Sigmoid colon (tissue), 7 donors: ENCODE results near the gene CCDC192. TPM values are rescaled to one million over a fixed set of nuclear protein-coding genes. Genes with fewer than 3 reads are reported as not detected.

Source experiments
- DNase-seq: peaks from one replicate; pipeline ENCODE4 v3.0.0-alpha.2; 2019
- H3K27ac ChIP-seq, 4 donors: fragments of 200-600 bp; sonication (generic); one replicate each; pipeline ENCODE4 v1.5.1; 2016 to 2019; ENCODE audit warnings: mild to moderate bottlenecking in 1 of 4
- H3K27me3 ChIP-seq, 3 donors: fragments of 200-600 bp; sonication (generic); one replicate each; pipeline ENCODE4 v1.5.1; 2019; ENCODE audit warnings: mild to moderate bottlenecking in 1 of 3
- H3K36me3 ChIP-seq, 4 donors: fragments of 200-600 bp; sonication (generic); one replicate each; pipeline ENCODE4 v1.5.1; 2016 to 2019
- H3K4me1 ChIP-seq, 4 donors: fragments of 200-600 bp; sonication (generic); one replicate each; pipeline ENCODE4 v1.5.1; 2017 to 2019
- H3K4me3 ChIP-seq, 4 donors: fragments of 200-600 bp; sonication (generic); one replicate each; pipeline ENCODE4 v1.5.1; 2017 to 2019; ENCODE audit warnings: mild to moderate bottlenecking in 2 of 4, moderate library complexity in 1 of 4
- H3K9me3 ChIP-seq, 4 donors: fragments of 200-600 bp in 3 of 4; sonication (generic) in 3 of 4; one replicate each; pipeline versions ENCODE4 v1.5.1 to v1.6.1; 2013 to 2019
- EP300 ChIP-seq, 4 donors: sonication (generic); formaldehyde crosslinking; IDR thresholded peaks; one replicate each; pipeline ENCODE4 v1.6.1; 2017; ENCODE audit warnings: antibody characterized with exemption in 4 of 4
- POLR2A ChIP-seq, 2 donors: fragments of 450-650 bp; IDR thresholded peaks; one replicate each; pipeline ENCODE4 v1.6.1; 2016; ENCODE audit warnings: antibody characterized with exemption in 2 of 2, mild to moderate bottlenecking in 2 of 2, moderate library complexity in 2 of 2
- POLR2AphosphoS5 ChIP-seq, 4 donors: sonication (generic); formaldehyde crosslinking; IDR thresholded peaks; one replicate each; pipeline ENCODE4 v1.6.1; 2017; ENCODE audit warnings: antibody characterized with exemption in 4 of 4
- WGBS, 2 donors: extraction: QIAGEN DNeasy Blood & Tissue Kit; methylation state at CpG; one replicate each; pipeline ENCODE4 v1.1.7; 2013; 5-methylcytosine and 5-hydroxymethylcytosine counted together
- intact Hi-C: fragments of 100-400 bp; cut with DNase I; formaldehyde crosslinking; loops from one replicate; pipeline ENCODE4 v1.15.1; 2023
- polyA plus RNA-seq, 3 donors: library from polyadenylated mRNA; stranded (reverse); fragments of 200-250 nt; gene quantifications; one replicate each; pipeline ENCODE4 v1.2.3, GENCODE V29; 2013
- total RNA-seq, 4 donors: library from RNA; depleted of rRNA; stranded (reverse); fragments of >200 nt; gene quantifications; one replicate each; pipeline ENCODE4 v1.1.0, GENCODE V29; 2016
- TF ChIP-seq, protein P1 (sequence below), 4 experiments: fragments of 450-650 bp in 3 of 4; fragments of 200-600 bp in 1 of 4; IDR thresholded peaks; one replicate each; pipeline ENCODE4 v1.5.1; 2016 to 2019; ENCODE audit warnings: antibody characterized with exemption in 4 of 4, mild to moderate bottlenecking in 3 of 4, moderate library complexity in 2 of 4
- donor health status: healthy with polysubstance abuse.
- donor health status: Bipolar disorder and iron deficiency.
- donor health status: healthy.

CCDC192 gene
- total and polyA plus RNA-seq, 7 donors: 0.36 to 2.4 TPM; not detected in 5

DNA sequence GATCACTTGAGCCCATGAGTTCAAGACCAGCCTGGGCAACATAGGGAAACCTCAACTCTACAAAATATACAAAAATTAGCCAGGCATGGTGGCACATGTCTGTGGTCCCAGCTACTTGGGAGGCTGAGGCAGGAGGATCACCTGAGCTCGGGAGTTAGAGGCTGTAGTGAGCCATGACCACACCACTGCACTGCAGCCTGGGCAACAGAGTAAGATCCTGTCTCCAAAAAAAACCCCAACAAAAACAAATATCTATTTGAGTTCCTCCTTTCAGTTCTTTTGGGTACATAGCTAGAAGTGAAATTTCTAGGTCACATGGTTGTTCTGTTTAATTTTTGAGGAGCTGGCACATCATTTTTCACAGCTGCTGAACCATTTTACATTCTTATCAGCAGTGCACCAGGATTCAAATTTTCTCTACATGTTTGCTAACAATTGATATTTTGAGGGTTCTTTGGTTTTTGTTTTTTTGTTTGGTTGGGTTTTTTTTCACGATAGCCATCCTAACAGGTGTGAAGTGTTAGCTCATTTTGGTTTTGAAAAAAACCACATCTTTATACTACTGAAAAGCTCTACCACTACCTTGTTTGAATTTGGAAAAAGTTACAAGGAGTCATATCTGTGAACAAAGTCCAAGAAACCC lies 203.5 kb downstream of the CCDC192 start:
- Histone ChIP-seq H3K9me3 (no peaks in the 10 kb centered on the region), H3K27ac (no peak overlapping the region), H3K4me3 (no peak overlapping the region), H3K4me1 (no peaks in the 10 kb centered on the region), H3K36me3 (no peaks in the 10 kb centered on the region), H3K27me3 (no peaks in the 10 kb centered on the region)
- TF ChIP-seq EP300 (IDR thresholded peaks at IDR 0.05) (no peak), POLR2A (IDR thresholded peaks at IDR 0.05) (no peak), POLR2AphosphoS5 (IDR thresholded peaks at IDR 0.05) (no peak)
- TF ChIP-seq, protein P1, sequence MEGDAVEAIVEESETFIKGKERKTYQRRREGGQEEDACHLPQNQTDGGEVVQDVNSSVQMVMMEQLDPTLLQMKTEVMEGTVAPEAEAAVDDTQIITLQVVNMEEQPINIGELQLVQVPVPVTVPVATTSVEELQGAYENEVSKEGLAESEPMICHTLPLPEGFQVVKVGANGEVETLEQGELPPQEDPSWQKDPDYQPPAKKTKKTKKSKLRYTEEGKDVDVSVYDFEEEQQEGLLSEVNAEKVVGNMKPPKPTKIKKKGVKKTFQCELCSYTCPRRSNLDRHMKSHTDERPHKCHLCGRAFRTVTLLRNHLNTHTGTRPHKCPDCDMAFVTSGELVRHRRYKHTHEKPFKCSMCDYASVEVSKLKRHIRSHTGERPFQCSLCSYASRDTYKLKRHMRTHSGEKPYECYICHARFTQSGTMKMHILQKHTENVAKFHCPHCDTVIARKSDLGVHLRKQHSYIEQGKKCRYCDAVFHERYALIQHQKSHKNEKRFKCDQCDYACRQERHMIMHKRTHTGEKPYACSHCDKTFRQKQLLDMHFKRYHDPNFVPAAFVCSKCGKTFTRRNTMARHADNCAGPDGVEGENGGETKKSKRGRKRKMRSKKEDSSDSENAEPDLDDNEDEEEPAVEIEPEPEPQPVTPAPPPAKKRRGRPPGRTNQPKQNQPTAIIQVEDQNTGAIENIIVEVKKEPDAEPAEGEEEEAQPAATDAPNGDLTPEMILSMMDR (IDR thresholded peaks at IDR 0.05): no peak
- intact Hi-C loops: no loop called here
- WGBS, 2 donors: 82 to 85% methylated on average over 2 of the region's 2 CpGs
- DNase-seq: no peak

DNA sequence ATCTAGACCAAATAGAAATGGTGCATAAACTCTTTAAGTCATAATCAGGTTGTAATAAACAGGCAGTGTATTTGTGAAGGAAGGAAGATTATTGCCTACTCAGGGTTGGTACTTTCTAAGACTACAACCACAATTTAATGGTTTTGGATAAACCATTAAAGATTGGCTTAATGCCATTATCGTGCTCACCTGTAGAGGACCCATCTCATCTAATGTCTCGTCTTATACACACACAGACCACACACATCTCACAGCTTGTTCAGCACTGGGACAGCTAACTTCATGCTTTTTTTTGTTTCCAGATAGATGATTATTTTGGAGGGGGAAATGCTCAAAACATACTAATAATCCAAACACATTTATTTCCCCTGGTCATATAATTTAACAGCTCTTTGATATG lies 204.7 kb downstream of the CCDC192 start:
- no peaks in the 10 kb centered on the region for H3K27me3 ChIP-seq
- no peaks in the 10 kb centered on the region for H3K36me3 ChIP-seq
- intact Hi-C loops: no loop called here
- TF ChIP-seq EP300 (IDR thresholded peaks at IDR 0.05): no peak
- TF ChIP-seq, protein P1 (IDR thresholded peaks at IDR 0.05): no peak
- TF ChIP-seq POLR2A (IDR thresholded peaks at IDR 0.05): no peak
- TF ChIP-seq POLR2AphosphoS5 (IDR thresholded peaks at IDR 0.05): no peak
- DNase-seq: no peak
- no peaks in the 10 kb centered on the region for H3K9me3 ChIP-seq
- H3K4me1 ChIP-seq: no peaks in the 10 kb centered on the region
- H3K27ac ChIP-seq: no peak overlapping the region
- no peak overlapping the region for H3K4me3 ChIP-seq
- WGBS, 2 donors: 24 to 67% methylated on average over 2 of the region's 2 CpGs

DNA sequence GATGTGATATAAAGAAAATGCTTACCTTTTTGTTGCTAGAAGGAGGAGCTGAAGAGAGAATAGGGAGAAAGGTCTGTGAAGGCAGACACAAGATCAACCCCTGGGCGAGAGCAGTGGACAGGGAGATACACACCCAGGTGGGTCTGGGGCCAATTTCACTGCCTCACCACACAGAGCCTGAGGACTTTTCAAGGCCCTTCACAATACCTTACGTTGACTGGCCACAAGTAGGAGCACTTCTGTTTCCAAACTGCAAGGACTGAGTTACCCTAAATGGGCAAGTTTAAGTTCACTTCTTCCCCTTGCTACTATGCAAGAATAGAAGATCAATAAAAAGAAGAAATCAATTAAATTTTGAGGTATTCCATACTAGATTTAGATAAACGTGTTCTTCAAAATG lies 205.9 kb downstream of the CCDC192 start:
- Histone ChIP-seq H3K36me3 (no peaks in the 10 kb centered on the region), H3K4me3 (no peak overlapping the region), H3K27me3 (no peaks in the 10 kb centered on the region), H3K9me3 (no peaks in the 10 kb centered on the region), H3K27ac (no peak overlapping the region), H3K4me1 (no peaks in the 10 kb centered on the region)
- WGBS, 2 donors: 11 to 46% methylated on average over 3 of the region's 3 CpGs
- no peak for TF ChIP-seq EP300 (IDR thresholded peaks at IDR 0.05)
- TF ChIP-seq POLR2AphosphoS5 (IDR thresholded peaks at IDR 0.05): no peak
- TF ChIP-seq, protein P1 (IDR thresholded peaks at IDR 0.05): no peak
- no peak for TF ChIP-seq POLR2A (IDR thresholded peaks at IDR 0.05)
- no peak for DNase-seq
- intact Hi-C loops: no loop called here

DNA sequence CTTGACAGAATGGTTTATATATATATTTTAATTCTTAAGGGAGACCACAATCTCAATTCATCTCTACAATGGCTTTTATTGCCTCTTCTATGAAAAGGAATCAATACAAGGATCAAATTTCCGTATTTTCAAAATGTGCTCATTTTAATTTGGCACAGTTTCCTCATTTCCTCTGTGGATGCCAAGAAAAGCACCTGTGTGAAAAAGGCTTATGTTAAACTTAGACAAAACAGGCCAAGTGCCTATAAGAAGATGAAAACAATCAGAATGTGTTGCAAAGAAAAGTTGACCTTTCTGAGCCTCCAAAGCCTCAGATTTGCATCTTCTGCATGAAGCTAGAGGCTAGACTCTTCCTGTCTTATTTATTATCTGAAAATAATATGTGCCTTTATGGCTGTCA lies 206.6 kb downstream of the CCDC192 start:
- H3K27me3 ChIP-seq: no peaks in the 10 kb centered on the region
- no peaks in the 10 kb centered on the region for H3K4me1 ChIP-seq
- H3K9me3 ChIP-seq: no peaks in the 10 kb centered on the region
- no peaks in the 10 kb centered on the region for H3K36me3 ChIP-seq
- TF ChIP-seq, protein P1 (IDR thresholded peaks at IDR 0.05): no peak
- TF ChIP-seq EP300 (IDR thresholded peaks at IDR 0.05) (no peak), POLR2A (IDR thresholded peaks at IDR 0.05) (no peak), POLR2AphosphoS5 (IDR thresholded peaks at IDR 0.05) (no peak)
- H3K4me3 ChIP-seq: no peak overlapping the region
- intact Hi-C loops: no loop called here
- no peak for DNase-seq
- H3K27ac ChIP-seq: no peak overlapping the region
- 9 to 51% methylated on average over 1 of the region's 1 CpG for WGBS, 2 donors
